KMS-11 (cell line): Measurements from ENCODE around the gene PPP1R26.

Experiments used
- H2AFZ ChIP-seq: fragments of 200-600 bp; sonication (generic); 2 replicates; pipeline ENCODE4 v1.6.1; 2016; ENCODE audit warnings: antibody characterized with exemption, mixed run types, low read depth
- H3K27ac ChIP-seq: fragments of 200-600 bp; sonication (generic); 2 replicates; pipeline ENCODE4 v1.6.1; 2016; ENCODE audit warnings: mild to moderate bottlenecking, mixed run types
- H3K27me3 ChIP-seq: fragments of 200-600 bp; sonication (generic); 2 replicates; pipeline ENCODE4 v1.6.1; 2017; ENCODE audit warnings: mild to moderate bottlenecking, low read depth, mixed run types, moderate library complexity; ENCODE audit not compliant: insufficient read depth
- H3K36me3 ChIP-seq: fragments of 200-600 bp; sonication (generic); 2 replicates; pipeline ENCODE4 v1.6.1; 2017; ENCODE audit warnings: mild to moderate bottlenecking, mixed run types; ENCODE audit not compliant: insufficient read depth
- H3K4me1 ChIP-seq: fragments of 200-600 bp; sonication (generic); 2 replicates; pipeline ENCODE4 v1.6.1; 2016; ENCODE audit warnings: mild to moderate bottlenecking, low read depth, mixed run types; ENCODE audit not compliant: poor library complexity, severe bottlenecking
- H3K4me2 ChIP-seq: fragments of 200-600 bp; sonication (generic); 2 replicates; pipeline ENCODE4 v1.7.0; 2016; ENCODE audit warnings: mild to moderate bottlenecking, mixed run types
- H3K4me3 ChIP-seq: fragments of 200-600 bp; sonication (generic); IDR thresholded peaks from 2 replicates; pipeline ENCODE4 v1.6.1; 2017; ENCODE audit warnings: low read depth, low read length, mixed read lengths; ENCODE audit not compliant: insufficient read depth
- H3K79me2 ChIP-seq: fragments of 200-600 bp; sonication (generic); 2 replicates; pipeline ENCODE4 v1.6.1; 2016; ENCODE audit warnings: low read depth, mixed run types; ENCODE audit not compliant: insufficient read depth
- H3K9ac ChIP-seq: fragments of 200-600 bp; sonication (generic); 2 replicates; pipeline ENCODE4 v1.6.1; 2016; ENCODE audit warnings: mild to moderate bottlenecking, mixed run types
- H4K20me1 ChIP-seq: fragments of 200-600 bp; sonication (generic); 2 replicates; pipeline ENCODE4 v1.6.1; 2016; ENCODE audit warnings: mild to moderate bottlenecking, mixed run types; ENCODE audit not compliant: insufficient read depth
- CTCF ChIP-seq: fragments of 200-600 bp; sonication (generic); conservative IDR thresholded peaks from 2 replicates; pipeline ENCODE4 v1.6.1; 2017; ENCODE audit warnings: low read depth, mild to moderate bottlenecking, antibody characterized with exemption, low read length, moderate library complexity, mixed read lengths

The PPP1R26 gene

GRCh38 chr9:135487281-135488012 lies 7.9 kb downstream of the PPP1R26 start:
- Histone ChIP-seq H3K4me2 (no peak overlapping the region), H3K27ac (no peak overlapping the region), H3K27me3 (peaks cover 19% of the 10 kb centered on the region; the same call in 1 of the 2 replicates), H4K20me1 (no peaks in the 10 kb centered on the region), H3K79me2 (no peaks in the 10 kb centered on the region), H3K9ac (no peak overlapping the region), H3K4me3 (no peak overlapping the region), H3K4me1 (no peaks in the 10 kb centered on the region), H2AFZ (no peak overlapping the region), H3K36me3 (no peaks in the 10 kb centered on the region)
- TF ChIP-seq CTCF = no peak

DNA sequence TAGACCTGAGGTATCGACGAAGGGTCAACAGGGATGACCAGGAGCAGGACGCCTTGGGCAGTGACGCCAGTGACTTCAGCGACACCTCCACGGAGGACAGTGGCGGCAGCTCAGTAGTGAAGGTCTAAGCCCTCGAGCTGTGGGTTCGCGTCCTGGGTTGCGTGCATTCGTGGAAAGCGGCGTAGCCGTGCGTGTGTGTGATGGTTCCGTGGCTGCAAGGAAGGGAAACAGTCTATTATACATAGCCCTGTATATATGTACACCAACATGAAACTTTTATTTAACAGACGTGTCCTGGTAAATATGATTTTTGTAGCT lies 8.4 kb downstream of the PPP1R26 start:
- Histone ChIP-seq H3K27ac (no peak overlapping the region), H3K4me3 (no peak overlapping the region), H3K4me1 (no peaks in the 10 kb centered on the region), H3K27me3 (peaks cover 22% of the 10 kb centered on the region; the same call in 1 of the 2 replicates), H3K4me2 (no peak overlapping the region), H3K36me3 (no peaks in the 10 kb centered on the region), H3K9ac (no peak overlapping the region), H3K79me2 (no peaks in the 10 kb centered on the region), H4K20me1 (no peaks in the 10 kb centered on the region), H2AFZ (no peak overlapping the region)
- no peak for TF ChIP-seq CTCF

- Histone ChIP-seq H4K20me1 (no peaks in the 10 kb centered on the region), H3K4me3 (no peak overlapping the region), H3K27ac (no peak overlapping the region), H3K36me3 (no peaks in the 10 kb centered on the region), H3K9ac (no peak overlapping the region), H2AFZ (no peak overlapping the region), H3K4me1 (no peaks in the 10 kb centered on the region), H3K27me3 (peaks cover 22% of the 10 kb centered on the region; the same call in 1 of the 2 replicates), H3K79me2 (no peaks in the 10 kb centered on the region), H3K4me2 (no peak overlapping the region)
- TF ChIP-seq CTCF = no peak
These were observed 8.9 kb downstream of the PPP1R26 start for GRCh38 chr9:135488527-135488926.

DNA sequence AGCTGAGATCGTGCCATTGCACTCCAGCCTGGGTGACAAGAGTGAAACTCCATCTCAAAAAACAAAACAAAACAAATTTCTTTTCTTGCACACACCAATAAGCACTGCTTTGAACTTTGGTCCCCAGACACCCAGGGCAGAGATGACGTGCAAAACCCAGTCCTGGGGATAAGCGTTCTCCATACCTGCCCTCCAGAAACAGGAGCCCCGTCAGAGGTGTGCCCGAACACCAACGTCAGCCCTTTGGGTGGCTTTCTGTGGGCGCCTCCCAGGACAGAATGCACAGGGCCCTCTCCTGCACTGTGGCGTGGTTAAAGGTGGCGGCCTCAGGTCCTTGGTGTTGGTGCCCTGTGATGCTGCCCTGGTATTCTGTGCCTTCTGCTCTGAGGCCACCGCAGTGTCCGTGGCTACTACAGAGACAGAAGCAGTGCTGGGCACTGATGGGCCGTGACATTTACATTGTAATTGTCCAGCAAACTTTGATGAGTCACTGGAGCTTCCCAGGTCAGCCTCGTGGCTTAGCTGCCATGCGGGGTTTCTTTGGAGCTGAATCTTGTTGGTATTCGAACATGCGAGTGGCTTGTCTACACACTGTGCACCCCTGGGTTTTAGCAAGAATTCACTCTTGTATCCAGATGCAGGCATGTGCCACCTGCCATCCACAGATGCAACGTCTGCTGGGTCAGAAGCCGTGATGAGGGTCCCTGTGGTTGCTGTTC lies 9.8 kb downstream of the PPP1R26 start:
- H2AFZ ChIP-seq = no peak overlapping the region
- no peaks in the 10 kb centered on the region for H3K79me2 ChIP-seq
- H3K9ac ChIP-seq = no peak overlapping the region
- no peak for TF ChIP-seq CTCF
- no peak overlapping the region for H3K27ac ChIP-seq
- H3K4me1 ChIP-seq = no peaks in the 10 kb centered on the region
- no peak overlapping the region for H3K4me3 ChIP-seq
- no peaks in the 10 kb centered on the region for H3K36me3 ChIP-seq
- H3K4me2 ChIP-seq = no peak overlapping the region
- peaks cover 30% of the 10 kb centered on the region; the same call in 1 of the 2 replicates for H3K27me3 ChIP-seq
- H4K20me1 ChIP-seq = no peaks in the 10 kb centered on the region
